Hematopoietic multipotent progenitor cell treated with erythropoietin and hydrocortisone succinate and interleukin-3 and kit ligand, for 4 days (in vitro differentiated cells): Measurements from ENCODE around the gene MRPL48.
"Not testable (repeated sequence)": the region's sequence is repeated elsewhere in the genome, so short reads cannot be mapped to it uniquely, and the experiment has no call there.

Experiments
- DNase-seq: peaks from one replicate; pipeline ENCODE4 v3.0.0-alpha.2; 2015

The MRPL48 gene

DNA sequence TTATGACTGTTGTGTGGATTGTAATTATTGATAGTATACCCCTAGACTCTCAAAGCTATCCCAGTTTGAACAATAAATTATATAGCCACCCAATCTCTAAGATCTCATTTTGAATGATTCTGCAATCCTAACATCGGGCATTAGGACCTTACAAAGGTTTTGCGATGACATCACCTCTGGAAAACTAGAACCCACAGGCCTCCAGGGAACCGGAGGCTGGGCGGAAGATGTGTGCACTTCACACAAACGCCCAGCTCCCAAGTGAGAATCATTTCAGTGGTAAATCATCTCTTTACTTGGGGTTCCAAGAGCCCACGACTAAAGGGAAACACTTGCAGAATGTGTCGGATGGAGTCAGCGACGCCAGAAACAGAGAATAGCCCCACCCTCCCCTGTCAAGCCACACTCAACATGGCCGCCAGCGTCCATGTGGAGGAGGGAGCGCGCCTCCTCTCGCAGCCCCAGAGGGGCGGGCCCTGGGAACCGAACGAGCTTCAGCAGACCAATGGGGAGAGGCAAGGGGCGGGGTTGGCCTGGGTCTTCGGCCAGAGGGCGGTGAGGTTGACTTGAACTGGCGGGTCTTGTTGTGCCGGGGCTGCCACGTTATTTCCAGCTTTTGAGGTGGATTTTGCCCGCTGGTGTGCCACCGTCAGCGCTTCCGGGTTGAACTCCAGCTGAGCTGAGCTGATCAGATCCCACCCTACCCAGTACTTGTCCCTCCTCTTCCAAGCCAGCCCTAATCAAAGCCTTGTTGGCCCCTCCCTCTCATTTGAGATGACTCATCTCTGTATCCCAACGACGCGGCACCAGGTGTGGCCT lies 8.4 kb upstream of the MRPL48 start:
- DNase-seq: peak; percentile 99

DNA sequence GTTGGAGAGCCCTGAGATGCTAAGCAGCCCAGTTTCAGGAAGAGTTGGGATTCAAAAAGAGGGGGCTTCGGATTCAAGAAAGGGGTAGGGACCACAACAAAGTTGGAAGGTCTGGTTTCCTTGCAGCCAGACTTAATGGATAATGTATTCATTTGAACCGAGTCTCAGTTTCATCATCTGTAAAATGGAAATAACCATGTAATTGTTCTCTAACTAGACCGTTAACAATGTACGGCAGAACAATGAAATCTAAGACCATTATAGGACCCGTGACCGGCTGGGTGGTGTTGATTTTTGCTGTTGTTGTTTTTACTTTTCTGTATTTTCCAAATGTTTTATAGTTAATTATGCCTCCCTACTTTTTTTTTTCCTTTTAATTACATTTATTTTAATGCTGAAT lies 6.4 kb upstream of the MRPL48 start:
- no peak for DNase-seq

DNA sequence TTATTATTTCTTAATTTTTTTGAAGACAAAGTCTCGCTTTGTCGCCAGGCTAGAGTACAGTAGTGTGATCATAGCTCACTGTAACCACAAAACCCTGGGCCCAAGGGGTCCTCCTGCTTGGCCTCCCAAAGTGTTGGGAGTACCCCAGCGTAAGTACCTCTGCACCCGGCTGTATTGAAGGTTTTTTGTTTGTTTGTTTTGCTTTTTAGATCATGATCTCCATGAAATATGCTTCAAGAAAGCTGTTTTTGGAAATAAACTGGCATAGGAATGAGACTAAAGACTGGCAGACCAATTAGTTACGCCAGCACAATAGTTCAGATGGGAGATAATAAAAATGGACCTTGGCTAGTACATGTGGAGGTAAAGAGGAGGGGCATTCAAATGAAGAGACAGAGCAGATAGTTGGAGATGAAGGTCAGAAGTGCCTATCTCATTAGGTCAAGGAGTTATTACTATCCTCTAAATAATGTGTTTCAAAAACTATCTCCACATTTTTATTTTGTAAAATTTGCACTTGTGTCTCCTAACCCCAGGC lies 4.1 kb upstream of the MRPL48 start:
- no peak for DNase-seq

DNA sequence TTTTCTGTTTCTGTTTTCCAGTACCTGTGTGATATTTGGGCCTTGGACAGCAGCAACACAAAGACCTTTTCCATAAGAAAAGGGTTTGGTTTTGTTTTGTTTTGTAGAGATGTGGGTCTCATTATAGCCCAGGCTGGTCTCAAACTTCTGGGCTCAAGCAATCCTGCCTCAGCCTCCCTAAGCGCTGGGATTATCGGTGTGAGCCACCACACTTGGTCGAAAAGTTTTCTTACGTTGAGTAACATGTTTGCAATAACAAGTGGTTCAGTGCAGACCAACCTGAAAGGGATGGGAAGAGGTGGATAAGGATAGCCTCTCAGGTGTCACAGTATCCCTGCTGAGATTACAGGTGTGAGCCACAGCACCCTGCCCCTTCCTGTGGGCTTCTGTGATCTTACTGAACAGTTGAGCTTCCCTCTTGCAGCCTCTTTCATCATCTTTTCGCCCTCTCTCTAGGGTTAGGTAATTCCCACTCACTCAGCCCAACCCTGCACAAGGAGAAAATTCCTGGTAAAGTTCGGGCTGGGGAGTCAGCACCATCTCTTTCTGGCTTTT lies 3.5 kb upstream of the MRPL48 start:
- DNase-seq: no peak

DNA sequence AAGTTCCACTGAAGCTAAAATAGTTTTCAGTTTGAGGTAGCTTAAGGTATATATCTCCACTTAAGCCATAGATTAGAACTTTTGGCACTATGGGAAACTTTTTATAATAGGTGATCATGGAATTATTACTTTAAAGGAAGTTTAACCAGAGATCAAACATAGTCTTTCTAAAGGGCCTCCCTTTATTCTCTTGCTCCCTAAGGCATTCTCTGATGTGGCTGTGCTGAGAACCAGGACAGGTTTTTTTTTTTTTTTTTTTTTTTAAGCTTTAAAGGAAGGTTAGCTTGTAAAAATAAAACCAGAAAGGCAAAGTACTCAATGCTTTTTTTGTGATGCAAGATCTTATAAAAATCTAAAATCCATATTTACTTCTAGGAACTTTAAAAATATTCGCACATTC lies 2.9 kb upstream of the MRPL48 start:
- no peak for DNase-seq

DNA sequence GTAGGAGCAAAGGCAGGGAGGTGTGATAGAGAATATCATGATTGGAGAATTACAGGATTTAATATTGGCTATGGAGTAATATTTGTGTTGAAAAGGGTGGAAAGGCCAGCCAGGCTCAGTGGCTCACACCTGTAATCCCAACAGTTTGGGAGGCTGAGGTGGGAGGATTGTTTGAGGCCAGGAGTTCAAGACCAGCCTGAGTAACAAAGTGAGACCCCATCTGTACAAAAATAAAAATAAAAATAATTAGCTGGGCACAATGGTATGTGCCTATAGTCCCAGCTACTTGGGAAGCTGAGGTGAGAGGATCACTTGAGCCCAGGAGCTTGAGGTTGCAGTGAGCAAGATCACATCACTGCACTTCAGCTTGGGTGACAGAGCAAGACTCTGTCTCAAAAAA lies 2.2 kb upstream of the MRPL48 start:
- DNase-seq: not testable (repeated sequence)

DNA sequence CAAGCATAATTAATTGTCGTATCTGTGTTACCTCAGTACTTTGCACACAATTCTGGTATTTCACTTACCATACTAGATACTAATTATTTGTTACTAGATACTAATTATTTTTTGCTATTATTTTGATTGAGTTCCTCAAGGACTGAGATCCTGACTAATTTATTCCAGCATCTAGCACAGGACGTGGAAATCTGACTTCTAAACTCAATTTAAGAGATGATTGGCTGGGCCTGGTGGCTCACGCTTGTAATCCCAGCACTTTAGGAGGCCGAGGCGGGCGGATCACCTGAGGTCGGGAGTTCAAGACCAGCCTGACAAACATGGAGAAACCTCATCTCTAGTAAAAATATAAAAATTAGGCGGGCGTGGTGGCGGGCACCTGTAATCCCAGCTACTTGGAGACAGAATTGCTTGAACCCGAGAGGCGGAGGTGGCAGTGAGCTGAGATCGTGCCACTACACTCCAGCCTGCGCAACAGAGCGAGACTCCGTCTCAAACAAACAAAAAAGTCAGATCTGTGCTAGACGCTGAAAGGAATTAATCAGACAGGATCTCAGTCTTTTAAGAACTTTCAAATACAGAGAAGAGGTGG lies 527 bp upstream of the MRPL48 start:
- DNase-seq: no peak

DNA sequence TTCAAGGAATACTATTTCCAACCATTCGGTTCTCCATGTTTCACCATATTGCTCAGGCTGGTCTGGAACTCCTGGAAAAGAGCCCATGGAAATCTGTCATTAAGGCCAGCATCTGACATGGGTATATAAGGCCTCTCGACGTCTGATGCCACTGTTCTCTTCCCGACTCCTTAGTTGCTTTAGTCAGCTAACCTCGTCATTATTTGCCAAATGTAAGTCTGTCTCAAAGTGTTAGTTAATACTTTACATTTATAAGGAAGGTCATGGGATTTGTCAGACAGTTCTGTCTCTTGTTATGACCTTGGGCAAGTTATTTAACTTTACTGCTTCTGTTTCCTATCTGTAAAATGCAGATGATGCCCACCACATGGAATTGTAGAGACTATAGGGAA lies 1.6 kb downstream of the MRPL48 start:
- DNase-seq: no peak

DNA sequence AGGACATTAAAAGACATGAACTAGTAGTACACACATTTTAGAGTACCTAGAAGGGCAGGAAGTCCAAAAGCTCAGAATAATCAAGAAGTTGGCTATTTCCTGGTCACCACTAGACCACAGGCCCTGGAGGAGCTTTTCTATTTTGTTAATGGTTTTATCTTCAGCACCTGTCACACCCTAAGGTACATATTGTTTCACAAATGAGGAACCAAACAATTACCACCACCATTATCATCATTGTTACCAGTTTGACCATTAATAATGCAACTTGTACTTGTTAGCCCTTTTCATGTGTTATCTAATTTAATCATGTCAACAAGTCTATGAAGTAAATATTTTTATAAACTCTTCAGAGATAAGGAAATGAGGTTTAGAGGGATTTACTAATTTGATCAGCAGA lies 4.9 kb downstream of the MRPL48 start:
- DNase-seq: peak; percentile 22

DNA sequence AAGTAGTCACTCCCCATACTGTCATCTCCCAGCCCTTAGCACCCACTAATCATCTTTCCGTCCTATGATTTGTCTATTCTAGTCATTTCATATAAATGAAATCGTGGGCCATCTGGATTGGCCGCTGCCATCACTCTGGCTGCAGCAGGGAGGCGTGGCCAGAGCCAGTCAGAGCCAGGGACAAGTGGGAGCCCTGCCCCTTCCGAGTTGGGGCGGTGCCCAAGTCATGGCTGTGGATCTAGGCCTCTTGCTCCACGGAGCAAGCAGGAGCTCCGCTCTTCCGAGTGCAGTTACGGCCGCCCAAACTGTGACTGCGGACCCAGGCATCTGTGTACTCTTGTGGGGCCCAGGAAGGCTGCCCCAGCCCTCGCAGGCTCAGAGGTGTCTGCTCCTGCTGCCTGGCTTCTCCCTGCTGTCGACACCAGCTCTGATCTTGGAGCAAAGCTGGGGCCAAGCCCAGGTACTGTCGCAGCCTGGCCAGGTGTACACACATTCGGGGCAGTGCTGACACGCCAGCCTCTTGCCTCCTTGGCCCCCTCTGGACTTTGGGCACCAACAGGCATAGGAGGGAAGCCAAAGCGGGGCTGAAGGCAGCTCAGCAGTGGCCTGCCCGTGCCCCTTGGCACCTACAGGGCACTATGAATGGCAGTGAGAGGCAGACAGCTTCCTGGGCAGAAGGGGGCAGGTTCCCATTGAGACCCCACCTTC lies 8.4 kb downstream of the MRPL48 start:
- no peak for DNase-seq

DNA sequence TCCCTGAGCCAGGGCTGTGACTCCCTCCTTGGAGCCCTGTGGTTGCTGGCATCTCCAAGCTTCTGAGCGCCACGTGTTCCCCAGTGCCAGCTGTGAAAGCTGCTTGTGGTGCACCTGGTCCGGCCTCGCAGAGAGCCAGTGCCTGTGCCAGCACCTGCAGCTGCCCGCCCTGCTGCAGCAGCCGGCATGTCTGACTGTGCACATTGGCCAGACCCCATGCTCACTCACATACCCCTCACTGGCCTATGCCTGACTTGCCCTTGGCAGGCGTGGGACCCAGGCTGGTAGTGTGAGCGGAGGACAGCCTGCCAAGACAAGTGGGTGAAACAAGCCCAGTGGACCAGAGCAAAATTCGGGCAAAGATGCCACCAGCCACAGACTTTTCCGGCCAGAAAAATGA lies 9.8 kb downstream of the MRPL48 start:
- no peak for DNase-seq

DNA sequence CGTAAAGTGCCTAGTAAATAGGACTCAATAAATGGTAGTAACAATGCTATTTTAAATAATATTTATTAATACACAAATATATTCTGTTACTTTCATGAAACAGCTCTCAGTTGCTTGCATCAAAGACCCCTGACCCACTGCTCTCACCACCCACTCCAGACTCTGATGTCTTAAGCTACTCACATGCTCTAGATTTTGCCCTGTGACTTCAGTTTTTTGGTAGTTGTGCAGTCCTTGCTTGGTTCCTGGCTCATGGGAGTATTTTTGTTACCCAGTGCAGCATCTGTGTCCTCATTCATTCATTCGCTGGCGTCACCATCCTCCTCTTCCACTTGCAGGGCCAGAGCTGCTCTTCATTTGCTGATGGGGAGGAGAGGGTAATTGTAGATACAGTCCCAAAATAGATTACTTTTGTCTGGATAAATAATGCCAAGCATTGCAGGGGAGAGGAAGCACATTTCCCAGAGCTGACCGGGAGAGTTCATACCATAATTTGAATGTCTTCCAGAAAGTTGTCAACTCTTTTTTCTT lies 12.7 kb downstream of the MRPL48 start:
- DNase-seq: no peak

DNA sequence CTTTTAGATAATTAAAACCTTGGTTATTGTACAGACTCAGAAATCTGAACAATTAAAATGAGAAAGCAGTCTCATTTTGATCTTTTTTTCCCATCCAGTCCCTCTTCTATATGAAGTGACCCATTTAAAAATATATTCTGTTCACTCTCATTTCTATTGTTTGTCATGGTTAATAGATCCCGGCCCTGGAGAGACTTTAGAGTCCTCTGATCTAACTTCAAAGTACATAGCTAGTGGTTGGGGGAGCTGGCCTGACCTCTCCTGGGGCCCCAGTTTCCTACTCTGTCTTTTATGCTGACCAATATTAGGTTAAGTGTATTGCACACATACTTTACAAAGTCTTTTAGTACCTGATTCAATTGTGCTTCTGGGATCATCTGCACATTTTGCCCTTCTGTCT lies 13.5 kb downstream of the MRPL48 start:
- no peak for DNase-seq

DNA sequence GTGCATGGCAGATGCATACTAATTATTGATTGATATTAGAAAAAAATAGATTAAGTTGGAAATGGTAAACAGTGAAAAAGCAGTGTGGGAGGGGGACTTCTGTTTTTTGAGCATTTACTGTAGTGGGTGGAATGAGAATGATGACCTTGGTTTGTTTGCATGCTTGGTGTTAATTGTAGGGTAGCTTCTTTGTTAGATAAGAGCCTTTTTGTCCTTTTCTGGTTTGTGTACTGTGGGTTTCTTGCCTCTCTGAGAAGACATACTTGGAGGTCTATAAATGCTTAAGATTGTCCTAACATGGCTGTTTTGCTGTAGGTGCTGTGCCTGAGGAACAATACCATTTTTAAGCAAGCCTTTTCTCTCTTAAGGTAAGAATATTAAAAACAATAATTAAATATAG lies 17.0 kb downstream of the MRPL48 start:
- DNase-seq: no peak

DNA sequence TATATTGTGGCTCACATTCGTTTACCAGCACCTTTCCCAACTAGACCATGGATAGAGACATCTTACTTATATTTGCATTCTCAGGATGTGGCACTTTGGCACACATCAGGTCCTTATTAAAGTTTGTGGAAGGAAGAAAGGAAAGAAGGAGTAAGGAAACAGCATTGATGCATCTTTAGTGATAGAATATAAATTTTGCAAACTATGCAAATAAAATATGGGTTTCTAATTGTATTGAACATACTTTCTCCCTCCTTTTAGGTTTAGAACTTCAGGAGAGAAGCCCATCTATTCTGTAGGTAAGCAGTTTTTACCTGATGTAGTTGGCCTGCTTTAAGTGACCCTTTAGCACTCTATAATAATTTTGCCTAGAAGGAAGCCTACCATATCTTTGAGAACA lies 20.4 kb downstream of the MRPL48 start:
- no peak for DNase-seq

DNA sequence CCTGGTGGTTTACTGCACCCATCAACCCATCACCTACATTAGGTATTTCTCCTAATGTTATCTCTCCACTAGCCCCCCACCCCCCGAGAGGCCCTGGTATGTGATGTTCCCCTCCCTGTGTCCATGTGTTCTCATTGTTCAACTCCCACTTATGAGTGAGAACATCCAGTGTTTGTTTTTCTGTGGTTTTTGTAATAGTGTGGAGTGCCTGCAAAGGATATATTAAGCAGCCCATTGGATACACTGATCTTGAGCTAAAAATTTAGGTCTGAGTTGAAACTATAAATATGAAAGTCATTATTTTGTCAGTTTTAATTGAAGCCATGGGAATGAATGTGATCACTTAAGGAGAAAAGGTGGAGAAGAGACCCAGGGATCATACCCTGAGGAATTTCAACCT lies 23.0 kb downstream of the MRPL48 start:
- DNase-seq: no peak

DNA sequence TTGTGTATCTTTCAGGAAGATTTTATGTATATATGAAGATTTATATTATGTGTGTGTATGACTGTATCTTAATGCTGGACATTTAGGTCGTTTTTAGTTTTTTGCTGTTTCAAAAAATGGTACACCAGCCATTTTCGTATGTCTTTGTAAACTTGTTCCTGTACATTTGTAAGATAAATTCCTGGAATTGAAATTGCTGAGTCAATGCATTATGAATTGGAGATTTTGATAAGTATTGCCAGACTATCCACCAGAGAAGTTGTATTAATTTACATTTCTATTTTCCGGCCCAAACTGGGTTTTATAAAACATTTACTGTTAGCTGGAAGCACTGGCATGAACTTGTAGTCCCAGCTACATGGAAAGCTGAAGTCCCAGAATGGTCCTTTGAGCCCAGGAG lies 24.6 kb downstream of the MRPL48 start:
- DNase-seq: no peak

DNA sequence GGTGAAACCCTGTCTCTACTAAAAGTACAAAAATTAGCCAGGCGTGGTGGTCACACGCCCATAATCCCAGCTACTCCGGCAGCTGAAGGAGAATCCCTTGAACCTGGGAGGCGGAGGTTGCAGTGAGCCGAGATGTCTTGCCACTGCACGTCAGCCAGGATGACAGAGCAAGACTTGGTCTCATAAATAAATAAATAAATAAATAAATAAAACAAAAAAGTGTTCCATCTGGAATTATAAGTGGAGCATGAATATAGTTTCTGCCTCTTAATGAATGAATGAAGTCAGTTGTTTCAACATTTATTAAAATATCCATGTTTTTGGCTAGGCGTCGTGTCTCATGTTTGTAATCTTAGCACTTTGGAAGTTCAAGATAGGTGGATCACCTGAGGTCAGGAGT lies 27.1 kb downstream of the MRPL48 start:
- no peak for DNase-seq

DNA sequence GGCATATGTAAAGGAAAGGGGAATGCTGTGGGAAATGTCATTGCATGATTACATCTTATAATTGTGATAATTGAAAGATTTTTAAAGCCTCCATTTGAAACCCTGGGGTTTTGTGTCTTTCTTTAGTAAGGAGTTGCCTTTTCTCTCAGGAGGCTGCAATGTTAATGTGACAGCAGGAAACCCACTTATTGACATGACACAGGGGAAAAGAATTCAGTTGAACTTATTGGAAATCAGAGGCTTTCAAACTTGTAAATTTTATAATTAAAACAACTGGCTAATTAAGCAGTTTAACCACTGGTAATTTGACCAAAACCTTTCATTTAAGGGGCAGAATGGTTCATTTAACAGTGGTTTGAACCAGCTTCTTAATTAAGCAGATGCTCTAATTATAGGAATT lies 31.2 kb downstream of the MRPL48 start:
- DNase-seq: no peak

DNA sequence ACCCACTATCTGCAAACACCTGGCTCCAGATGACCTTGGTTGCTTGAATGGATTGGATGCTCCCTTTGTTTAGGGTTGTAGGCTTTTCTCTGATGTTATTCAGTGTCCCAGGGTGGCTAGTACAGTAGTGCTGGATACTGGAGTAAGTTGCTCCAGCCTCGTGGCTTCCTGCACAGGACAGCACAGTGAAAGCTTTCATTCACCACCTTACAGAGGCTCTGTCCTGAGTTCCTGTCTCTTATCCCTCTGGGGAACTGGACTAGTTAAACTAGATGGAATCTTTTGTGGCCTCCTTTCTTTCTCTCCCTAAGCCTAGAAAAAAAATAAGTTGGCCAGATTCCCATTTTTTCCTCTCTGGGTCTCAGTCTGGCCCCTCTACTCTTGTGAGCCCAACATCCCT lies 42.6 kb downstream of the MRPL48 start:
- no peak for DNase-seq

DNA sequence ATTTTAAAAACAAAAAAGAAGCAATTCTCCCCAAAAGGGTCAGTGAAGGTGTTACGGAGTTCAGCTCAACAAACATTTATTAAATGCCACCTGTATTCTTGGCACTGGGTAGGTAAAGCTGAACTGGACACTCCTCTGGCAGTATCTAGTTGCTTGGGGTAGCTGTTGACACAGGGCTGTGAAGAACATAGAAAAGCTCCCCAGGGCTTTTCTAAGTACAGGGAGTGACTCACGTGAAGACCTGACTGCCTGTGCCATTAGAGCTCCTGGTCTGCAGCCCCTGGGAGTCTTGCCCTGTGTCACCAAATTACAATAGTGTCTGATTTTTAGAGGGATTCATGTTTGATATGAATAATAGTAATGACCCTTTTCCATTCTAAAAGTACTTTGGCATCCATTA lies 45.4 kb downstream of the MRPL48 start:
- no peak for DNase-seq

DNA sequence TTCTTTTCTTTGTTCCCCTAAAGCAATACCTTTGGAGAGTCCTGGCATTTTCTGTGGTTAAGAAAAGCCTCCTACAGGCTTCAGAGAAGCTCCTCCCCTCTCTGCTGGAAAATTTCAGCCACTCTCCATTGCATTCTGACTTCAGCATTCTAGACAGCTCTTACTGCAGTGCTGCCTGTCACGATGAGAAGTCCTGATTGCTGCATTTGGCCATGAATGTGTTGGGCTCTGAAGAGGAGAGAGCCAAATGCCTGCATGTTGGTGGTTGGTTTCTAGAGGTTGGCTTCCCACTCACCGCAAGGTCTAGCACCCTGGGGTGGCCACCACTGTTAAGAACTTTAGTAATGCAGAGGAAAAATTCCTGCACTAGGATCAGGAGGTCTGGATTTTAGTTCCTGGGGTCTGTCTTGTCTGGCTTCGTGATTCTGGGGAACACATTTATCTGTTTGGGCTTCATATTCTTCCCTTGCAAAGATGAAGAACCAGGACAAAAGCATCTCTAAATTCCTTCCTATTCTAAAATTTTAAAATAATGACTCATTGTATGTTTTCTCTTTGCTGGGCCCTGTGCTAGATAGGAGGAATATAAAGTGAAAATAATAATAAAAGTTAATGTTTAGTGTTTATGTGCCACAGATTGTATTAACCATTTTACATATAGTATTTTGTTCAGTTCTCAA lies 50.9 kb downstream of the MRPL48 start:
- DNase-seq: no peak

DNA sequence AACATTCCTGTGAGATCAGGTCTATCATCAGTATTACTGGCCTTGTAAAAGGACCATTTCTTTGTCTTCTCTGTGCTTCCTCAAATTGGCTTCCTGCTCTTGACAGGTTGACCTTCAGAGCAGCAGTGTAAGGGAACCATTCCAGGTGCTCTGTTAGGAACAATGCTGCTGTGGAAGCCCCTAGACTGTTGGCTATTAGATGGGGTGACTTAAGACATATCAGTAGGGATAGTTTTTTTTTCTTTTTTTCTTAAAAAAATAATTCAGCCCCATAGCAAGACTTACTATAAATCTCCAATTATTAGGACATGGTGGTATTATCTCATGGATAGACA lies 51.4 kb downstream of the MRPL48 start:
- no peak for DNase-seq
